ENCODE results near the gene SAMD1. TPM values are rescaled to one million over a fixed set of nuclear protein-coding genes. Genes with fewer than 3 reads are reported as not detected.
A peak's percentile ranks its signal among the peaks of the same experiment; 100 is the strongest.

SAMD1 gene
- total and polyA plus RNA-seq, 9 of the 15 experiments (the other 6 are each of a cell fraction or from before 2014, with no cell fraction given), result 2.9 to 96.0 (median 43.5) TPM

DNA sequence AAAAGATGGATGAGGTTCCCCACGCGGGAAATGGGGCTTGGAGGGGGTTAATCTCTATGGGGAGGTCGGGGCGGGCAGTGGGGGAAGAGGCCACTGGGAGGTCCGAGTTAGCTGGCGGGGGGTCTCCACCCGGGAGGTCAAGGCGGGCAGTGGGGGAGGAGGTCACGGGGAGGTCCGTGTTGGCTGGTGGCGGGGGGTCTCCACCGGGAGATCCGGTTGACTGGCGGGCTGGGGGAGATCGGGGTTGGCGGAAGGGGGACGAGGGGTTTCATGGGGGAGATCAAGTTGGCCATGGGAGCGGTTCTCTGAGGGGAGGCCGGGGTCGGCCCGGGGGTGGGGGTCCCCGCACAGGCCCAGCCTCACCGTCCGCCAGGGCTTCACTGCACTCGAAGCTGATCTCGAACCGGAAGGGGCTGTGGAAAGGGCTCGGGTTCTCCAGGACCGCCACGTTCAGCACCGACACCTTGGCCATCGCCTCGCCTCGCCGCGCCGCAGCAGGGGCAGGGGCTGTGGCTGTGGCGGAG lies 45.5 kb upstream of the SAMD1 start:
- Histone ChIP-seq H3K36me3 (ENCODE audit: control insufficient read depth, insufficient read depth, low read length) (peaks cover 22% of the 10 kb centered on the region; the same call in 2 of the 3 replicates), H4K20me1 (replicated peaks; ENCODE audit: control insufficient read depth, insufficient read depth, low read length) (no peaks in the 10 kb centered on the region), H3K79me2 (ENCODE audit: control insufficient read depth, insufficient read depth, low read length) (peaks cover 34% of the 10 kb centered on the region), H3K9ac (ENCODE audit: insufficient read depth in 1 of 2, low read depth in 2 of 2, low read length in 2 of 2) (peak overlapping the region; percentile 86 to 100), H2AFZ (ENCODE audit: low read depth, low read length) (peak overlapping the region; percentile 88), H3K9me1 (ENCODE audit: control insufficient read depth, insufficient read depth, low read length) (no peaks in the 10 kb centered on the region), H3K9me3 (replicated peaks; ENCODE audit: control insufficient read depth, insufficient read depth, low read depth, low read length) (no peaks in the 10 kb centered on the region), H3K4me1 (replicated peaks in 1 of 2; ENCODE audit: control insufficient read depth in 2 of 2, insufficient read depth in 2 of 2, low read length in 2 of 2) (peaks cover 12 to 48% of the 10 kb centered on the region in 2 experiments; a peak in 4 of 5 replicates), H3K27me3 (ENCODE audit: control insufficient read depth in 2 of 2, insufficient read depth in 2 of 2, low read length in 2 of 2) (no peaks in the 10 kb centered on the region), H3K27ac (ENCODE audit: extremely low read depth, low read depth, low read length) (peak overlapping the region; percentile 94), H3K4me3 (peak overlapping the region; percentile 84), H3K4me2 (ENCODE audit: insufficient read depth, low read length) (peak overlapping the region; percentile 97)
- no TSS peak for BruUV-seq (replicated peaks)
- FAIRE-seq (no peak), DNase-seq (ENCODE audit: extremely low read depth in 1 of 4, low spot score in 3 of 4) (no peak), ATAC-seq (no peak)
- in situ Hi-C loops (cut with MboI), result no loop called here
- whole genome bisulfite sequencing (ENCODE audit: insufficient coverage, low coverage, missing lambda C conversion rate), result under 1% methylated on average over 16 of the region's 38 CpGs
- POLR2A ChIA-PET, result interaction anchor here (0.6 to 2.4 kb wide), 22 partner anchors 9 to 393 kb away, joined by 3 to 13 read pairs (median 4); partner anchors contain the start of genes BRME1, C19orf67, CC2D1A and PRKACA
- intact Hi-C loops (cut with micrococcal nuclease), result loop anchor here (1.0 to 5.0 kb wide), 4 partner anchors 18 to 351 kb away; partner anchors contain the start of gene SAMD1
- CTCF ChIA-PET (ENCODE audit: low intra/inter-chr PET ratio), result interaction anchor here (0.6 to 1.7 kb wide), 6 partner anchors 270 to 351 kb away, joined by 3 to 7 read pairs (median 5); no protein-coding TSS in a partner anchor
- TF ChIP-seq HDAC1 (IDR thresholded peaks at IDR 0.05), result peak in 1 of 2 experiments; percentile 94; a peak in 1 of 4 replicates
- TF ChIP-seq TGIF2 (CRISPR knock-in tag; IDR thresholded peaks at IDR 0.05), result peak; percentile 62; the same call in 1 of the 2 replicates
- TF ChIP-seq, protein P1, sequence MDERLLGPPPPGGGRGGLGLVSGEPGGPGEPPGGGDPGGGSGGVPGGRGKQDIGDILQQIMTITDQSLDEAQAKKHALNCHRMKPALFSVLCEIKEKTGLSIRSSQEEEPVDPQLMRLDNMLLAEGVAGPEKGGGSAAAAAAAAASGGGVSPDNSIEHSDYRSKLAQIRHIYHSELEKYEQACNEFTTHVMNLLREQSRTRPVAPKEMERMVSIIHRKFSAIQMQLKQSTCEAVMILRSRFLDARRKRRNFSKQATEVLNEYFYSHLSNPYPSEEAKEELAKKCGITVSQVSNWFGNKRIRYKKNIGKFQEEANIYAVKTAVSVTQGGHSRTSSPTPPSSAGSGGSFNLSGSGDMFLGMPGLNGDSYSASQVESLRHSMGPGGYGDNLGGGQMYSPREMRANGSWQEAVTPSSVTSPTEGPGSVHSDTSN (CRISPR knock-in tag; IDR thresholded peaks at IDR 0.05; ENCODE audit: low read depth), result 0 out of 2 replicates have a peak, but pooled peaks have one; percentile 2
- TF ChIP-seq, protein P1 (tag; conservative IDR thresholded peaks at IDR 0.05; ENCODE audit: low read depth), result no peak
- TF ChIP-seq, protein P2, sequence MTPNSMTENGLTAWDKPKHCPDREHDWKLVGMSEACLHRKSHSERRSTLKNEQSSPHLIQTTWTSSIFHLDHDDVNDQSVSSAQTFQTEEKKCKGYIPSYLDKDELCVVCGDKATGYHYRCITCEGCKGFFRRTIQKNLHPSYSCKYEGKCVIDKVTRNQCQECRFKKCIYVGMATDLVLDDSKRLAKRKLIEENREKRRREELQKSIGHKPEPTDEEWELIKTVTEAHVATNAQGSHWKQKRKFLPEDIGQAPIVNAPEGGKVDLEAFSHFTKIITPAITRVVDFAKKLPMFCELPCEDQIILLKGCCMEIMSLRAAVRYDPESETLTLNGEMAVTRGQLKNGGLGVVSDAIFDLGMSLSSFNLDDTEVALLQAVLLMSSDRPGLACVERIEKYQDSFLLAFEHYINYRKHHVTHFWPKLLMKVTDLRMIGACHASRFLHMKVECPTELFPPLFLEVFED (CRISPR knock-in tag; conservative IDR thresholded peaks at IDR 0.05), result 0 out of 2 replicates have a peak, but pooled peaks have one; percentile 64
- TF ChIP-seq, protein P3, sequence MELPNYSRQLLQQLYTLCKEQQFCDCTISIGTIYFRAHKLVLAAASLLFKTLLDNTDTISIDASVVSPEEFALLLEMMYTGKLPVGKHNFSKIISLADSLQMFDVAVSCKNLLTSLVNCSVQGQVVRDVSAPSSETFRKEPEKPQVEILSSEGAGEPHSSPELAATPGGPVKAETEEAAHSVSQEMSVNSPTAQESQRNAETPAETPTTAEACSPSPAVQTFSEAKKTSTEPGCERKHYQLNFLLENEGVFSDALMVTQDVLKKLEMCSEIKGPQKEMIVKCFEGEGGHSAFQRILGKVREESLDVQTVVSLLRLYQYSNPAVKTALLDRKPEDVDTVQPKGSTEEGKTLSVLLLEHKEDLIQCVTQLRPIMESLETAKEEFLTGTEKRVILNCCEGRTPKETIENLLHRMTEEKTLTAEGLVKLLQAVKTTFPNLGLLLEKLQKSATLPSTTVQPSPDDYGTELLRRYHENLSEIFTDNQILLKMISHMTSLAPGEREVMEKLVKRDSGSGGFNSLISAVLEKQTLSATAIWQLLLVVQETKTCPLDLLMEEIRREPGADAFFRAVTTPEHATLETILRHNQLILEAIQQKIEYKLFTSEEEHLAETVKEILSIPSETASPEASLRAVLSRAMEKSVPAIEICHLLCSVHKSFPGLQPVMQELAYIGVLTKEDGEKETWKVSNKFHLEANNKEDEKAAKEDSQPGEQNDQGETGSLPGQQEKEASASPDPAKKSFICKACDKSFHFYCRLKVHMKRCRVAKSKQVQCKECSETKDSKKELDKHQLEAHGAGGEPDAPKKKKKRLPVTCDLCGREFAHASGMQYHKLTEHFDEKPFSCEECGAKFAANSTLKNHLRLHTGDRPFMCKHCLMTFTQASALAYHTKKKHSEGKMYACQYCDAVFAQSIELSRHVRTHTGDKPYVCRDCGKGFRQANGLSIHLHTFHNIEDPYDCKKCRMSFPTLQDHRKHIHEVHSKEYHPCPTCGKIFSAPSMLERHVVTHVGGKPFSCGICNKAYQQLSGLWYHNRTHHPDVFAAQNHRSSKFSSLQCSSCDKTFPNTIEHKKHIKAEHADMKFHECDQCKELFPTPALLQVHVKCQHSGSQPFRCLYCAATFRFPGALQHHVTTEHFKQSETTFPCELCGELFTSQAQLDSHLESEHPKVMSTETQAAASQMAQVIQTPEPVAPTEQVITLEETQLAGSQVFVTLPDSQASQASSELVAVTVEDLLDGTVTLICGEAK (IDR thresholded peaks at IDR 0.05), result no peak
- TF ChIP-seq, protein P3 (CRISPR knock-in tag; IDR thresholded peaks at IDR 0.05), result no peak
- no peak for TF ChIP-seq KDM2B (CRISPR knock-in tag; IDR thresholded peaks at IDR 0.05)
